Fibroblast of lung (primary cell): ENCODE measurements around the gene PDE4D.

ENCODE experiments used
- CTCF ChIP-seq, 2 donors: IDR thresholded peaks in 1 of 2; conservative IDR thresholded peaks in 1 of 2; 1 replicate in 1 of 2; 2 replicates in 1 of 2; pipeline ENCODE4 v1.5.1; 2011 to 2012; ENCODE audit warnings: low read length in 2 of 2, control low read depth in 1 of 2, inconsistent platforms in 1 of 2, low read depth in 1 of 2, mild to moderate bottlenecking in 1 of 2
- EZH2 ChIP-seq: IDR thresholded peaks from 2 replicates; pipeline ENCODE4 v1.5.1; 2012; ENCODE audit warnings: low read length, control low read depth, mild to moderate bottlenecking; ENCODE audit errors: missing control alignments

GRCh38 chr5:59039296-59040023, 854.1 kb downstream of the PDE4D start:
- TF ChIP-seq CTCF (conservative IDR thresholded peaks at IDR 0.05 in 1 of 2, IDR thresholded peaks at IDR 0.05 in 1 of 2; ENCODE audit: low read depth in 1 of 2, low read length in 2 of 2): no peak
- TF ChIP-seq EZH2: no peak
